MCF 10A (cell line): ENCODE results near the gene GPR156. TPM values are rescaled to one million over a fixed set of nuclear protein-coding genes. Genes with fewer than 3 reads are reported as not detected.

Experiments
- BruUV-seq: library from RNA; stranded (reverse); fragments of 400-500 nt; replicated peaks from 2 replicates; lab custom pipeline; 2021; lab: Mats Ljungman, UMichigan
- CTCF ChIA-PET: fragments of 300-600 bp; sonication (Branson Sonifier 250); formaldehyde crosslinking; extraction: SDS; loops from one replicate; lab custom pipeline; 2021; ENCODE audit warnings: antibody characterized with exemption, inconsistent platforms; lab: Yijun Ruan, JAX
- POLR2A ChIA-PET: fragments of 300-600, 350-650 bp; sonication (Branson Sonifier 250); formaldehyde crosslinking; extraction: SDS; loops from one replicate; lab custom pipeline; 2020; ENCODE audit warnings: antibody characterized with exemption, inconsistent platforms; lab: Yijun Ruan, JAX
- DNase-seq: peaks from one replicate; pipeline ENCODE4 v3.0.0-alpha.2; 2018; ENCODE audit not compliant: unreplicated experiment
- H3K27ac Mint-ChIP-seq: one replicate; pipeline ENCODE4 v1.8.0; 2022; ENCODE audit warnings: mild to moderate bottlenecking, low read depth, mixed read lengths; ENCODE audit not compliant: unreplicated experiment
- H3K27me3 Mint-ChIP-seq: one replicate; pipeline ENCODE4 v1.8.0; 2022; ENCODE audit warnings: mixed read lengths; ENCODE audit not compliant: insufficient read depth, unreplicated experiment
- H3K36me3 Mint-ChIP-seq: one replicate; pipeline ENCODE4 v1.8.0; 2022; ENCODE audit warnings: mild to moderate bottlenecking, moderate library complexity, mixed read lengths; ENCODE audit not compliant: insufficient read depth, unreplicated experiment
- H3K4me1 Mint-ChIP-seq: one replicate; pipeline ENCODE4 v1.8.0; 2022; ENCODE audit warnings: mixed read lengths; ENCODE audit not compliant: insufficient read depth, unreplicated experiment
- H3K4me3 Mint-ChIP-seq: one replicate; pipeline ENCODE4 v1.8.0; 2022; ENCODE audit warnings: mild to moderate bottlenecking, moderate library complexity, mixed read lengths; ENCODE audit not compliant: unreplicated experiment
- H3K9me3 Mint-ChIP-seq: one replicate; pipeline ENCODE4 v1.8.0; 2022; ENCODE audit warnings: mixed read lengths; ENCODE audit not compliant: unreplicated experiment
- intact Hi-C: fragments of 100-400 bp; cut with micrococcal nuclease; formaldehyde crosslinking; loops from 2 replicates; pipeline ENCODE4 v1.14.1; 2022
- total RNA-seq: library from RNA; stranded (reverse); gene quantifications from 2 replicates; pipeline ENCODE4 v1.2.3, GENCODE V29; 2022
- TF ChIP-seq, protein P1 (sequence below): fragments of 200-600 bp; IDR thresholded peaks from one replicate; pipeline ENCODE4 v1.8.0; 2022; ENCODE audit warnings: antibody characterized with exemption, mild to moderate bottlenecking; ENCODE audit not compliant: unreplicated experiment

Gene GPR156
- total RNA-seq, 1 experiment from 2014 or later, result 0.72 TPM

DNA sequence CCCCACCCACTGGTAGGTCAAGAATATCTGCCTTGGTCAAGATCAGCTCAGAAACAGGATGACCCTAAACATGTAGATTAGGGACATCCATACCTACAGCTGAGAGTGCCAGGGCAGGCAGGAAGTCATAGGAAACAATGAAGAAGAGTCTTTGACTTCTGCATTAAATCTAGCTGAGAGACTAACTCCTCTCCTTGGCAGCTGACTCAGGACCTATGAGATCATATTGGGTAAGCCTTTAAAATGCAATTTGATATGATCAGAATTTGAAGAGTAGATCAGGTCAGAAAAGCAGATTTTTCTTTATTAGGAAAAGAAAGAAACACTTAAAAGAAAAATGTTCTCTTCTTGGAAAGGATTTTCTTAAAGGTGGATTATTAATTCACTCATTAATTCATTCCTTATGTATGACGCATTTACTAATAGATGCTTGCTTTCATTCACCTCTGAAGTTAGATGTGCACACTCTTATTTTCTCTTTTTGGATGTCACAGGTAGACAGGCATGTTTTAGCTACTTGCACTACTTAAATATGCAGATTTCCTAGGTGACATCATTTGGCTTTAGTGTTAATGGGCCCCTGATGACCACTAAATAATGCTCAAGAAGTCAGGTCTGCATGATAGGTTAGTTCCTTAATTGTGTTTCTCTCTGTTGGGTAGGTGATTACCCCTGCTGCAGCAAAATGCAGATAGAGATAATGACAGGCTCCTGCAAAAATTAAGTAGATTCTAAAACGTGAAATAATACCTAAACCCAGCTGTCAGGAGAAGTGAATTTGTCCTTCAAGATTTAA lies 155.1 kb downstream of the GPR156 start:
- intact Hi-C loops, result no loop called here
- no peak overlapping the region for H3K27ac Mint-ChIP-seq
- ChIA-PET POLR2A (interaction anchor here (0.8 to 2.7 kb wide), 2 partner anchors 15 to 72 kb away, joined by 3 to 11 read pairs; no protein-coding TSS in a partner anchor), CTCF (no interaction called here)
- no peak overlapping the region for H3K4me3 Mint-ChIP-seq
- TF ChIP-seq, protein P1, sequence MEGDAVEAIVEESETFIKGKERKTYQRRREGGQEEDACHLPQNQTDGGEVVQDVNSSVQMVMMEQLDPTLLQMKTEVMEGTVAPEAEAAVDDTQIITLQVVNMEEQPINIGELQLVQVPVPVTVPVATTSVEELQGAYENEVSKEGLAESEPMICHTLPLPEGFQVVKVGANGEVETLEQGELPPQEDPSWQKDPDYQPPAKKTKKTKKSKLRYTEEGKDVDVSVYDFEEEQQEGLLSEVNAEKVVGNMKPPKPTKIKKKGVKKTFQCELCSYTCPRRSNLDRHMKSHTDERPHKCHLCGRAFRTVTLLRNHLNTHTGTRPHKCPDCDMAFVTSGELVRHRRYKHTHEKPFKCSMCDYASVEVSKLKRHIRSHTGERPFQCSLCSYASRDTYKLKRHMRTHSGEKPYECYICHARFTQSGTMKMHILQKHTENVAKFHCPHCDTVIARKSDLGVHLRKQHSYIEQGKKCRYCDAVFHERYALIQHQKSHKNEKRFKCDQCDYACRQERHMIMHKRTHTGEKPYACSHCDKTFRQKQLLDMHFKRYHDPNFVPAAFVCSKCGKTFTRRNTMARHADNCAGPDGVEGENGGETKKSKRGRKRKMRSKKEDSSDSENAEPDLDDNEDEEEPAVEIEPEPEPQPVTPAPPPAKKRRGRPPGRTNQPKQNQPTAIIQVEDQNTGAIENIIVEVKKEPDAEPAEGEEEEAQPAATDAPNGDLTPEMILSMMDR, result no peak
- no TSS peak for BruUV-seq
- H3K4me1 Mint-ChIP-seq, result no peaks in the 10 kb centered on the region
- H3K27me3 Mint-ChIP-seq, result no peaks in the 10 kb centered on the region
- DNase-seq, result no peak
- no peaks in the 10 kb centered on the region for H3K36me3 Mint-ChIP-seq
- no peaks in the 10 kb centered on the region for H3K9me3 Mint-ChIP-seq

DNA sequence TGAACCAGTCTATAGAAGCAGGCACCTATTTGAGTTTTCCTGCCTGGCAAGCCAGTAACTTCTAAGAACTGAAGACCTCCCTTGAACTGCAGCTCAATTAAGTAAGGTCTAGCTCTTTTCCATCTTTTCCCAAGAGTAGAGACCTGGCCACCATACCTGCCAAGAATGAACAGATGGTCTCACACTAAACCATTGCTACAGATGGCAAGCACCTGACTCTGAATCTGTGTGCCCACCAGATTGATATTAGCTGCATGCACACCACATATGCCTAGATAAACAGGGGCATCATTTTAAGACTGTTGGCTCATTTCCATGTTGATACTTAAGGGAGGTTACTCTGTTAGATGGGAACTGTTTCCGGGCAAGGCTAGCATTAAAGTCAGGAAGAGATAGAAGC lies 156.0 kb downstream of the GPR156 start:
- Mint-ChIP-seq H3K4me3 (no peak overlapping the region), H3K9me3 (no peaks in the 10 kb centered on the region), H3K4me1 (no peaks in the 10 kb centered on the region), H3K27me3 (no peaks in the 10 kb centered on the region), H3K36me3 (no peaks in the 10 kb centered on the region), H3K27ac (no peak overlapping the region)
- intact Hi-C loops, result no loop called here
- no peak for DNase-seq
- CTCF ChIA-PET, result no interaction called here
- TF ChIP-seq, protein P1, result no peak
- BruUV-seq, result no TSS peak
- POLR2A ChIA-PET, result interaction anchor here (0.7 to 2.7 kb wide), 4 partner anchors 15 to 34 kb away, joined by 3 to 11 read pairs (median 5); no protein-coding TSS in a partner anchor

DNA sequence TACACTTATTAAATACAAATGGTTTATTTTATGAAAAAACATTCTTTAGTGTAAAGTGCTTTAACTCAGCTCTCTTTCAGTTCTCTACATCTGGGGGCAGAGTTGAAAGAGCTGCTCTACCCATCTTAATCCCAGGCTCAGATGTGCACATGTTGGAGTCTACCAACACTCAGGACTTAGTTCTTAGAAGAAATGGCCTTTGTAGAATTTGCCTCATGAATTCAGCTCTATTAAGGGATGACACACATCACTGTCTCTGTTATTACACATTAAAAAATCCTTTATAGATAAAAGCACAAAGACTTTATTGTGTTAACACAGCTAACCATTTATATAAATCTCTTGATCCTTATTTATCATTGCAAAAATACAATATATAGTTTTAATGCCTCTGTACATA lies 159.0 kb downstream of the GPR156 start:
- no peaks in the 10 kb centered on the region for H3K36me3 Mint-ChIP-seq
- TF ChIP-seq, protein P1, result no peak
- H3K27ac Mint-ChIP-seq, result no peak overlapping the region
- H3K4me1 Mint-ChIP-seq, result no peaks in the 10 kb centered on the region
- peaks cover 6% of the 10 kb centered on the region for H3K9me3 Mint-ChIP-seq
- no peak for DNase-seq
- ChIA-PET CTCF (interaction anchor here (0.7 kb wide), 1 partner anchor 38 kb away, joined by 3 read pairs; no protein-coding TSS in a partner anchor), POLR2A (interaction anchor here (0.8 to 2.0 kb wide), 6 partner anchors 8 to 44 kb away, joined by 3 to 12 read pairs (median 4); partner anchors contain the start of gene GSK3B)
- BruUV-seq, result no TSS peak
- intact Hi-C loops, result no loop called here
- no peak overlapping the region for H3K4me3 Mint-ChIP-seq
- H3K27me3 Mint-ChIP-seq, result no peaks in the 10 kb centered on the region

DNA sequence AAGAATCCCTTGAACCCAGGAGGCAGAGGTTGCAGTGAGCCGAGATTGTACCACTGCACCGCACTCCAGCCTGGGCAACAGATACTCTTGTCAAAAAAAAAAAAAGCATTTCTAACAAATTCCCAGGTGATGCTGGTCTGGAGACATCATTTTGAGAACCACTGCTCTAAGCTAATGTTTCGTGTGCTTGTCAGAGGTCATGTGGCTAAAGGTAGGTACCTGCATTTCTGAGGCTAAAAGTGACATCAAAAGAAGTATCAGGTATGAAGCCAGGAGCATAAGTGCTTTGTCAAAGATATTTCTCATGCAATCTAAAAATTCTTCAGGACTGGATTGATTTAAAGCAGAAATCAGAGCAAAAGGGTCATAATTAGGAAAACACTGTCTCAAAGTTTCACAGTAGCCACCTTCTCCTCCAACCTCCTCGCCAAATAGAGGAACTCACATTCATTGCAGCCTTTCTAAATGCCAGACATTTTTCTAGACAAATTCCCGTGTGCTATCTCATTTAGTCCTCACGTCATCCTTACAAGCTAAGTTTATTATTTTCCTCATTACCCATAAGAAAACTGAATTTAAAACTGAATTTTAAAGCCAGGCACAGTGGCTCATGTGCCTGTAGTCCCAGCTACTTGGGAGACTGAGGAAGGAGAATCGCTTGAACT lies 165.0 kb downstream of the GPR156 start:
- DNase-seq, result no peak
- no TSS peak for BruUV-seq
- Mint-ChIP-seq H3K27ac (no peak overlapping the region), H3K9me3 (peaks cover 14% of the 10 kb centered on the region), H3K36me3 (no peaks in the 10 kb centered on the region), H3K4me1 (peaks cover 4% of the 10 kb centered on the region), H3K27me3 (no peaks in the 10 kb centered on the region), H3K4me3 (no peak overlapping the region)
- TF ChIP-seq, protein P1, result no peak
- ChIA-PET CTCF (no interaction called here), POLR2A (interaction anchor here (0.7 to 1.9 kb wide), 2 partner anchors 17 to 83 kb away, joined by 4 to 5 read pairs; no protein-coding TSS in a partner anchor)
- intact Hi-C loops, result no loop called here
